Spleen (tissue), 11 donors: Measurements from ENCODE around the gene ZBTB7C. TPM values are rescaled to one million over a fixed set of nuclear protein-coding genes. Genes with fewer than 3 reads are reported as not detected.
A peak's percentile ranks its signal among the peaks of the same experiment; 100 is the strongest.

Experiments used
- DNase-seq: peaks from one replicate; pipeline ENCODE4 v3.0.0-alpha.2; 2020
- H3K27ac ChIP-seq, 8 donors: fragments of 200-600 bp; sonication (generic) in 7 of 8; 1 replicate in 4 of 8; 2 replicates in 4 of 8; pipeline versions ENCODE4 v1.5.0 to v1.8.0; 2016 to 2021; ENCODE audit warnings: inconsistent platforms in 4 of 8, mild to moderate bottlenecking in 4 of 8, moderate library complexity in 1 of 8
- H3K27me3 ChIP-seq, 7 donors: fragments of 200-600 bp; sonication (generic) in 6 of 7; replicated peaks in 1 of 7; 1 replicate in 4 of 7; 2 replicates in 3 of 7; pipeline versions ENCODE4 v1.5.0 to v1.8.0; 2016 to 2021; ENCODE audit warnings: inconsistent platforms in 3 of 7, mild to moderate bottlenecking in 1 of 7
- H3K36me3 ChIP-seq, 6 donors: fragments of 200-600 bp; sonication (generic) in 5 of 6; 1 replicate in 4 of 6; 2 replicates in 2 of 6; pipeline versions ENCODE4 v1.5.0 to v1.8.0; 2016 to 2021; ENCODE audit warnings: inconsistent platforms in 2 of 6
- H3K4me1 ChIP-seq, 6 donors: fragments of 200-600 bp; sonication (generic) in 5 of 6; 1 replicate in 3 of 6; 2 replicates in 3 of 6; pipeline versions ENCODE4 v1.5.0 to v1.8.0; 2016 to 2021; ENCODE audit warnings: inconsistent platforms in 3 of 6
- H3K4me3 ChIP-seq, 8 donors: fragments of 200-600 bp; sonication (generic) in 7 of 8; 1 replicate in 4 of 8; 2 replicates in 4 of 8; pipeline versions ENCODE4 v1.5.0 to v1.8.0; 2016 to 2021; ENCODE audit warnings: inconsistent platforms in 4 of 8, mild to moderate bottlenecking in 4 of 8, moderate library complexity in 2 of 8
- H3K9me3 ChIP-seq, 8 donors: fragments of 200-600 bp; sonication (generic) in 7 of 8; 1 replicate in 4 of 8; 2 replicates in 4 of 8; pipeline versions ENCODE4 v1.5.0 to v1.8.0; 2016 to 2021; ENCODE audit warnings: inconsistent platforms in 4 of 8
- CTCF ChIP-seq, 11 experiments: fragments of 200-600 bp in 7 of 11; fragments of 450-650 bp in 4 of 11; sonication (generic) in 4 of 11; IDR thresholded peaks in 8 of 11; conservative IDR thresholded peaks in 3 of 11; 1 replicate in 7 of 11; 2 replicates in 4 of 11; pipeline versions ENCODE4 v1.4.0 to v1.8.0; 2016 to 2021; ENCODE audit warnings: antibody characterized with exemption in 11 of 11, inconsistent platforms in 4 of 11, mild to moderate bottlenecking in 1 of 11
- POLR2A ChIP-seq, 3 donors: fragments of 450-650 bp; IDR thresholded peaks; one replicate each; pipeline ENCODE4 v1.5.1; 2017; ENCODE audit warnings: antibody characterized with exemption in 3 of 3, mild to moderate bottlenecking in 1 of 3
- POLR2AphosphoS5 ChIP-seq, 3 donors: sonication (generic); formaldehyde crosslinking; IDR thresholded peaks; one replicate each; pipeline ENCODE4 v1.5.1; 2017; ENCODE audit warnings: antibody characterized with exemption in 3 of 3
- WGBS, 5 donors: extraction: QIAGEN DNeasy Blood & Tissue Kit in 3 of 5; methylation state at CpG; one replicate each; pipeline versions ENCODE4 v1.1.5 to v1.1.7; 2013 to 2018; 5-methylcytosine and 5-hydroxymethylcytosine counted together
- intact Hi-C: fragments of 100-400 bp; cut with DNase I; formaldehyde crosslinking; loops from one replicate; pipeline ENCODE4 v1.15.0; 2023; ENCODE audit warnings: low total_unique reads
- polyA plus RNA-seq, 3 donors: library from polyadenylated mRNA; stranded (reverse); fragments of 200-250 nt; gene quantifications; one replicate each; pipeline ENCODE4 v1.2.1, GENCODE V29; 2013
- total RNA-seq, 7 donors: library from RNA; depleted of rRNA in 3 of 7; stranded (reverse); fragments of >200 nt in 3 of 7; fragmentation: NEBNext Ultra II Directional in 4 of 7; extraction: Animal tissue kit (Norgen Biotek cat#: 25700) in 4 of 7; gene quantifications; one replicate each; pipeline versions ENCODE4 v1.1.0 to v1.2.1, GENCODE V29; 2016 to 2021
- donor health status: healthy with polysubstance abuse.
- donor health status: DM: no; HTN: no; CAD: no; lungs with moderate emphysema.
- donor health status: DM: no; HTN: no; CAD: no.
- donor health status: Bipolar disorder and iron deficiency.
- donor health status: healthy.
- donor health status: DM: no; HTN: no; CAD: no.
- donor health status: DM: yes; HTN: yes; CAD: no.

The ZBTB7C gene
- total and polyA plus RNA-seq, 10 donors: 1.00 to 64.2 (median 18.8) TPM

- H3K36me3 ChIP-seq: no peaks in the 10 kb centered on the region
- H3K27ac ChIP-seq: peak overlapping the region in 3 of 8 donors; percentile 69 to 77 (median 76)
- H3K4me1 ChIP-seq: peaks cover 0 to 30% (median 20%) of the 10 kb centered on the region in 6 donors
- intact Hi-C loops: no loop called here
- TF ChIP-seq POLR2A (IDR thresholded peaks at IDR 0.05): no peak
- TF ChIP-seq POLR2AphosphoS5 (IDR thresholded peaks at IDR 0.05): no peak
- 81 to 92% (median 90%) methylated on average over 5 to 10 of the region's 10 CpGs for WGBS, 5 donors
- H3K27me3 ChIP-seq: peaks cover 0 to 31% (median 10%) of the 10 kb centered on the region in 7 donors
- no peak for DNase-seq
- H3K9me3 ChIP-seq: peaks cover 0 to 1% (median 0%) of the 10 kb centered on the region in 8 donors
- H3K4me3 ChIP-seq: no peak overlapping the region
Observed at GRCh38 chr18:48009116-48009745, 400.0 kb downstream of the ZBTB7C start.

GRCh38 chr18:48007955-48008701, 401.1 kb downstream of the ZBTB7C start:
- Histone ChIP-seq H3K9me3 (no peaks in the 10 kb centered on the region), H3K36me3 (no peaks in the 10 kb centered on the region), H3K4me1 (peaks cover 0 to 41% (median 25%) of the 10 kb centered on the region in 6 donors), H3K4me3 (peak overlapping the region; percentile 23 to 70 (median 41)), H3K27me3 (peaks cover 0 to 31% (median 10%) of the 10 kb centered on the region in 7 donors), H3K27ac (peak overlapping the region in 6 of 8 donors; percentile 43 to 77 (median 66))
- WGBS, 5 donors: 6 to 10% (median 7%) methylated on average over 36 to 68 of the region's 68 CpGs
- intact Hi-C loops: no loop called here
- peak; percentile 88 for DNase-seq
- TF ChIP-seq POLR2AphosphoS5 (IDR thresholded peaks at IDR 0.05): peak in 2 of 3 donors; percentile 60 to 64
- TF ChIP-seq POLR2A (IDR thresholded peaks at IDR 0.05): no peak
- peak in 10 of 11 experiments; percentile 16 to 88 (median 78) for TF ChIP-seq CTCF (IDR thresholded peaks at IDR 0.05 in 8 of 11, conservative IDR thresholded peaks at IDR 0.05 in 3 of 11)

- 97 to 98% (median 98%) methylated on average over 9 to 10 of the region's 10 CpGs for WGBS, 5 donors
- Histone ChIP-seq H3K9me3 (no peaks in the 10 kb centered on the region), H3K4me3 (peak overlapping the region in 3 of 8 donors; percentile 42 to 70 (median 53)), H3K4me1 (peaks cover 0 to 42% (median 25%) of the 10 kb centered on the region in 6 donors), H3K27ac (peak overlapping the region in 4 of 8 donors; percentile 63 to 77 (median 72)), H3K27me3 (peaks cover 0 to 31% (median 10%) of the 10 kb centered on the region in 7 donors), H3K36me3 (no peaks in the 10 kb centered on the region)
- intact Hi-C loops: no loop called here
- DNase-seq: no peak
- TF ChIP-seq CTCF (IDR thresholded peaks at IDR 0.05 in 8 of 11, conservative IDR thresholded peaks at IDR 0.05 in 3 of 11) (no peak), POLR2A (IDR thresholded peaks at IDR 0.05) (no peak)
Observed at GRCh38 chr18:48007381-48007780, 401.8 kb downstream of the ZBTB7C start.

GRCh38 chr18:48006415-48007175, 402.6 kb downstream of the ZBTB7C start:
- DNase-seq: no peak
- peaks cover 0 to 42% (median 25%) of the 10 kb centered on the region in 6 donors for H3K4me1 ChIP-seq
- no peak overlapping the region for H3K27ac ChIP-seq
- intact Hi-C loops: no loop called here
- 90 to 96% (median 94%) methylated on average over 12 of the region's 12 CpGs for whole genome bisulfite sequencing, 5 donors
- peaks cover 0 to 31% (median 10%) of the 10 kb centered on the region in 7 donors for H3K27me3 ChIP-seq
- H3K36me3 ChIP-seq: no peaks in the 10 kb centered on the region
- TF ChIP-seq CTCF (IDR thresholded peaks at IDR 0.05 in 8 of 11, conservative IDR thresholded peaks at IDR 0.05 in 3 of 11): no peak
- no peak for TF ChIP-seq POLR2A (IDR thresholded peaks at IDR 0.05)
- no peak for TF ChIP-seq POLR2AphosphoS5 (IDR thresholded peaks at IDR 0.05)
- H3K9me3 ChIP-seq: no peaks in the 10 kb centered on the region
- no peak overlapping the region for H3K4me3 ChIP-seq
